H9 (cell line): ENCODE data around the gene ACAP2. TPM values are rescaled to one million over a fixed set of nuclear protein-coding genes. Genes with fewer than 3 reads are reported as not detected.

Source experiments
- DNase-seq: peaks from one replicate; pipeline ENCODE4 v3.0.0-alpha.2; 2017
- H2AFZ ChIP-seq: one replicate; pipeline ENCODE4 v1.6.1; 2013; ENCODE audit warnings: mild to moderate bottlenecking, low read length, control low read depth, moderate library complexity
- H2AK5ac ChIP-seq: 2 replicates; pipeline ENCODE4 v1.6.1; 2013; ENCODE audit warnings: low read length, control low read depth, mixed read lengths; ENCODE audit not compliant: insufficient read length
- H2BK120ac ChIP-seq: one replicate; pipeline ENCODE4 v1.6.1; 2013; ENCODE audit warnings: low read depth, mild to moderate bottlenecking, low read length, control low read depth, inconsistent platforms; ENCODE audit not compliant: poor library complexity, severe bottlenecking
- H2BK12ac ChIP-seq: 2 replicates; pipeline ENCODE4 v1.6.1; 2013; ENCODE audit warnings: low read length, control low read depth, mixed read lengths, low read depth; ENCODE audit not compliant: insufficient read length
- H2BK15ac ChIP-seq: 2 replicates; pipeline ENCODE4 v1.6.1; 2013; ENCODE audit warnings: low read depth, low read length, control low read depth
- H2BK20ac ChIP-seq: one replicate; pipeline ENCODE4 v1.6.1; 2013; ENCODE audit warnings: low read depth, mild to moderate bottlenecking, low read length, control low read depth, inconsistent platforms; ENCODE audit not compliant: poor library complexity, severe bottlenecking
- H2BK5ac ChIP-seq: 2 replicates; pipeline ENCODE4 v1.6.1; 2013; ENCODE audit warnings: low read length, control low read depth, mixed read lengths; ENCODE audit not compliant: insufficient read length
- H3K14ac ChIP-seq: 2 replicates; pipeline ENCODE4 v1.6.1; 2013; ENCODE audit warnings: low read length, control low read depth; ENCODE audit not compliant: insufficient read depth
- H3K18ac ChIP-seq: 2 replicates; pipeline ENCODE4 v1.6.1; 2013; ENCODE audit warnings: low read depth, mild to moderate bottlenecking, mixed read lengths, low read length, control low read depth; ENCODE audit not compliant: insufficient read length
- H3K23ac ChIP-seq: 2 replicates; pipeline ENCODE4 v1.6.1; 2013; ENCODE audit warnings: low read length, control low read depth, mixed read lengths, low read depth; ENCODE audit not compliant: insufficient read length
- H3K23me2 ChIP-seq: 2 replicates; pipeline ENCODE4 v1.6.1; 2013; ENCODE audit warnings: low read depth, mild to moderate bottlenecking, mixed read lengths, low read length, control low read depth; ENCODE audit not compliant: insufficient read length, poor library complexity, severe bottlenecking
- H3K27ac ChIP-seq: 2 replicates; pipeline ENCODE4 v1.5.1; 2013; ENCODE audit warnings: low read length, control low read depth, mixed read lengths, low read depth; ENCODE audit not compliant: insufficient read length
- H3K27me3 ChIP-seq: 2 replicates; pipeline ENCODE4 v1.6.1; 2013; ENCODE audit warnings: low read length, control low read depth, inconsistent platforms; ENCODE audit not compliant: insufficient read depth
- H3K4ac ChIP-seq: 2 replicates; pipeline ENCODE4 v1.6.1; 2013; ENCODE audit warnings: low read depth, mild to moderate bottlenecking, control low read depth, inconsistent platforms, low read length, moderate library complexity
- H3K4me1 ChIP-seq: 2 replicates; pipeline ENCODE4 v1.6.1; 2013; ENCODE audit warnings: low read length, control low read depth, inconsistent platforms; ENCODE audit not compliant: insufficient read depth
- H3K4me2 ChIP-seq: 2 replicates; pipeline ENCODE4 v1.6.1; 2013; ENCODE audit warnings: low read length, control low read depth, mixed read lengths; ENCODE audit not compliant: insufficient read length, insufficient read depth
- H3K56ac ChIP-seq: 2 replicates; pipeline ENCODE4 v1.6.1; 2013; ENCODE audit warnings: low read depth, mild to moderate bottlenecking, mixed read lengths, low read length, control low read depth; ENCODE audit not compliant: insufficient read length
- H3K79me1 ChIP-seq: 2 replicates; pipeline ENCODE4 v1.6.1; 2013; ENCODE audit warnings: low read depth, mild to moderate bottlenecking, moderate library complexity, low read length, control low read depth, inconsistent platforms; ENCODE audit not compliant: insufficient read depth, poor library complexity, severe bottlenecking
- H3K79me2 ChIP-seq: 2 replicates; pipeline ENCODE4 v1.6.1; 2013; ENCODE audit warnings: low read length, control low read depth, inconsistent platforms; ENCODE audit not compliant: insufficient read depth
- H3K9ac ChIP-seq: 2 replicates; pipeline ENCODE4 v1.6.1; 2013; ENCODE audit warnings: low read length, control low read depth, mixed read lengths; ENCODE audit not compliant: insufficient read length; ENCODE audit errors: extremely low read depth
- H3K9me3 ChIP-seq: one replicate; pipeline ENCODE4 v1.6.1; 2013; ENCODE audit warnings: low read depth, low read length, inconsistent platforms; ENCODE audit not compliant: control insufficient read depth
- H3T11ph ChIP-seq: one replicate; pipeline ENCODE4 v1.6.1; 2013; ENCODE audit warnings: mild to moderate bottlenecking, low read length, control low read depth, inconsistent platforms
- H4K20me1 ChIP-seq: one replicate; pipeline ENCODE4 v1.6.1; 2013; ENCODE audit not compliant: control insufficient read depth, insufficient read length, insufficient read depth
- H4K5ac ChIP-seq: 2 replicates; pipeline ENCODE4 v1.6.1; 2013; ENCODE audit warnings: low read depth, mild to moderate bottlenecking, mixed read lengths, low read length, control low read depth; ENCODE audit not compliant: insufficient read length
- H4K8ac ChIP-seq: replicated peaks from 2 replicates; pipeline ENCODE4 v1.6.1; 2013; ENCODE audit warnings: low read length, control low read depth, mixed read lengths, low read depth; ENCODE audit not compliant: insufficient read length
- H4K91ac ChIP-seq: 2 replicates; pipeline ENCODE4 v1.6.1; 2013; ENCODE audit warnings: low read depth, mild to moderate bottlenecking, moderate library complexity, mixed read lengths, low read length, control low read depth; ENCODE audit not compliant: insufficient read length
- H3K27ac Mint-ChIP-seq, 3 experiments: 2 replicates in 2 of 3; 3 replicates in 1 of 3; pipeline ENCODE4 v1.8.0; 2020 to 2021; ENCODE audit warnings: mixed read lengths in 3 of 3, mild to moderate bottlenecking in 1 of 3, moderate library complexity in 1 of 3
- H3K27me3 Mint-ChIP-seq: 2 replicates; pipeline ENCODE4 v1.8.0; 2021; ENCODE audit warnings: low read depth, mild to moderate bottlenecking, moderate library complexity, mixed read lengths
- H3K36me3 Mint-ChIP-seq, 3 experiments: 2 replicates in 2 of 3; 3 replicates in 1 of 3; pipeline ENCODE4 v1.8.0; 2020 to 2021; ENCODE audit warnings: low read depth in 3 of 3, mixed read lengths in 3 of 3; ENCODE audit not compliant: insufficient read depth in 1 of 3
- H3K4me1 Mint-ChIP-seq, 2 experiments: 2 replicates each; pipeline ENCODE4 v1.8.0; 2020; ENCODE audit warnings: mixed read lengths in 2 of 2
- H3K4me3 Mint-ChIP-seq, 2 experiments: 2 replicates in 1 of 2; 3 replicates in 1 of 2; pipeline ENCODE4 v1.8.0; 2020 to 2021; ENCODE audit warnings: mild to moderate bottlenecking in 2 of 2, mixed read lengths in 2 of 2, moderate library complexity in 1 of 2
- H3K9me3 Mint-ChIP-seq, 2 experiments: 2 replicates in 1 of 2; 3 replicates in 1 of 2; pipeline ENCODE4 v1.8.0; 2020; ENCODE audit warnings: mild to moderate bottlenecking in 2 of 2, mixed read lengths in 2 of 2, moderate library complexity in 1 of 2
- WGBS: extraction: QIAGEN DNeasy Blood & Tissue Kit; methylation state at CpG from one replicate; pipeline ENCODE4 v1.1.7; 2013; ENCODE audit warnings: missing lambda C conversion rate, low lambda C conversion rate, mixed read lengths; ENCODE audit not compliant: insufficient read length; ENCODE audit errors: extremely low coverage; 5-methylcytosine and 5-hydroxymethylcytosine counted together
- total RNA-seq: library from RNA; stranded (reverse); gene quantifications from 2 replicates; pipeline ENCODE4 v1.2.1, GENCODE V29; 2021
- TF ChIP-seq, protein P1 (sequence below): fragments of 200-600 bp; sonication (generic); conservative IDR thresholded peaks from 3 replicates; pipeline ENCODE4 v1.8.0; 2021; ENCODE audit warnings: antibody characterized with exemption, mild to moderate bottlenecking

The ACAP2 gene
- total RNA-seq, 1 experiment from 2014 or later, result 30.8 TPM

GRCh38 chr3:195227871-195228270 lies 214.9 kb downstream of the ACAP2 start:
- H3K18ac ChIP-seq, result peak overlapping the region; percentile 20
- no peak overlapping the region for H2BK12ac ChIP-seq
- H2AFZ ChIP-seq, result no peak overlapping the region
- H3K79me2 ChIP-seq, result no peaks in the 10 kb centered on the region
- no peak overlapping the region for H4K91ac ChIP-seq
- no peak overlapping the region for H3K4me2 ChIP-seq
- H3K56ac ChIP-seq, result no peak overlapping the region
- no peak overlapping the region for H3K27ac ChIP-seq
- H3K4ac ChIP-seq, result no peak overlapping the region
- H3T11ph ChIP-seq, result no peak overlapping the region
- H3K4me1 ChIP-seq, result peaks cover 6% of the 10 kb centered on the region; the same call in 1 of the 2 replicates
- no peak overlapping the region for H2BK20ac ChIP-seq
- WGBS, result no CpG with 5 or more reads among the region's 6 CpGs
- no peaks in the 10 kb centered on the region for H3K9me3 ChIP-seq
- H2BK15ac ChIP-seq, result no peak overlapping the region
- no peak for DNase-seq
- H3K27me3 ChIP-seq, result no peaks in the 10 kb centered on the region
- TF ChIP-seq, protein P1, sequence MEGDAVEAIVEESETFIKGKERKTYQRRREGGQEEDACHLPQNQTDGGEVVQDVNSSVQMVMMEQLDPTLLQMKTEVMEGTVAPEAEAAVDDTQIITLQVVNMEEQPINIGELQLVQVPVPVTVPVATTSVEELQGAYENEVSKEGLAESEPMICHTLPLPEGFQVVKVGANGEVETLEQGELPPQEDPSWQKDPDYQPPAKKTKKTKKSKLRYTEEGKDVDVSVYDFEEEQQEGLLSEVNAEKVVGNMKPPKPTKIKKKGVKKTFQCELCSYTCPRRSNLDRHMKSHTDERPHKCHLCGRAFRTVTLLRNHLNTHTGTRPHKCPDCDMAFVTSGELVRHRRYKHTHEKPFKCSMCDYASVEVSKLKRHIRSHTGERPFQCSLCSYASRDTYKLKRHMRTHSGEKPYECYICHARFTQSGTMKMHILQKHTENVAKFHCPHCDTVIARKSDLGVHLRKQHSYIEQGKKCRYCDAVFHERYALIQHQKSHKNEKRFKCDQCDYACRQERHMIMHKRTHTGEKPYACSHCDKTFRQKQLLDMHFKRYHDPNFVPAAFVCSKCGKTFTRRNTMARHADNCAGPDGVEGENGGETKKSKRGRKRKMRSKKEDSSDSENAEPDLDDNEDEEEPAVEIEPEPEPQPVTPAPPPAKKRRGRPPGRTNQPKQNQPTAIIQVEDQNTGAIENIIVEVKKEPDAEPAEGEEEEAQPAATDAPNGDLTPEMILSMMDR, result no peak
- H3K23ac ChIP-seq, result no peak overlapping the region
- no peak overlapping the region; the same call in 1 of the 2 replicates for H3K14ac ChIP-seq
- no peaks in the 10 kb centered on the region for H3K79me1 ChIP-seq
- Mint-ChIP-seq H3K27me3 (no peaks in the 10 kb centered on the region), H3K9me3 (peaks cover 4 to 9% of the 10 kb centered on the region in 2 experiments; a peak in 3 of 5 replicates), H3K4me3 (no peak overlapping the region), H3K4me1 (peaks cover 15 to 20% of the 10 kb centered on the region in 2 experiments), H3K27ac (no peak overlapping the region; a peak in 1 of 7 replicates), H3K36me3 (peaks cover 16 to 26% (median 16%) of the 10 kb centered on the region in 3 experiments; a peak in 6 of 7 replicates)
- peaks cover 2% of the 10 kb centered on the region for H3K23me2 ChIP-seq
- no peak overlapping the region for H3K9ac ChIP-seq
- no peak overlapping the region for H4K8ac ChIP-seq
- H4K5ac ChIP-seq, result no peak overlapping the region
- H2BK120ac ChIP-seq, result no peak overlapping the region
- peak overlapping the region; percentile 69 for H2BK5ac ChIP-seq
- no peak overlapping the region for H2AK5ac ChIP-seq
- H4K20me1 ChIP-seq, result no peaks in the 10 kb centered on the region
